Activated T-helper 17 cell treated with anti-CD3 and anti-CD28 coated beads, Interleukin-2, amount 50 U/mL, for 72 hours (primary cell): ENCODE results near the gene ZPBP. TPM values are rescaled to one million over a fixed set of nuclear protein-coding genes. Genes with fewer than 3 reads are reported as not detected.
"Not testable (repeated sequence)": the region's sequence is repeated elsewhere in the genome, so short reads cannot be mapped to it uniquely, and the experiment has no call there.

ENCODE experiments used
- ATAC-seq: fragments of 150-1000 bp; cut with Tn5 transposase; replicated peaks from 2 replicates; pipeline ENCODE4 v1.10.0; 2021; ENCODE audit warnings: mild to moderate bottlenecking, moderate library complexity
- H3K27ac Mint-ChIP-seq: one replicate; pipeline ENCODE4 v1.8.0; 2022; ENCODE audit warnings: mixed read lengths
- H3K27me3 Mint-ChIP-seq: one replicate; pipeline ENCODE4 v1.8.0; 2022; ENCODE audit warnings: mixed read lengths
- H3K36me3 Mint-ChIP-seq: one replicate; pipeline ENCODE4 v1.8.0; 2022; ENCODE audit warnings: low read depth, mild to moderate bottlenecking, mixed read lengths
- H3K4me1 Mint-ChIP-seq: one replicate; pipeline ENCODE4 v1.8.0; 2022; ENCODE audit warnings: mixed read lengths
- H3K4me3 Mint-ChIP-seq: one replicate; pipeline ENCODE4 v1.8.0; 2022; ENCODE audit warnings: mild to moderate bottlenecking, mixed read lengths
- H3K9me3 Mint-ChIP-seq: one replicate; pipeline ENCODE4 v1.8.0; 2022; ENCODE audit warnings: mixed read lengths
- total RNA-seq, 2 donors: library from RNA; stranded (reverse); gene quantifications; one replicate each; pipeline ENCODE4 v1.2.3, GENCODE V29; 2022

ZPBP gene
- total RNA-seq, 2 donors from 2014 or later: not detected

GRCh38 chr7:50073093-50073492, 20.0 kb downstream of the ZPBP start:
- peaks cover 28% of the 10 kb centered on the region for H3K27me3 Mint-ChIP-seq
- H3K9me3 Mint-ChIP-seq: peaks cover 8% of the 10 kb centered on the region
- H3K4me1 Mint-ChIP-seq: peaks cover 18% of the 10 kb centered on the region
- no peak overlapping the region for H3K4me3 Mint-ChIP-seq
- no peak overlapping the region for H3K27ac Mint-ChIP-seq
- ATAC-seq: no peak
- H3K36me3 Mint-ChIP-seq: no peaks in the 10 kb centered on the region

- peak overlapping the region; percentile 72 for H3K27ac Mint-ChIP-seq
- no peaks in the 10 kb centered on the region for H3K36me3 Mint-ChIP-seq
- peaks cover 18% of the 10 kb centered on the region for H3K4me1 Mint-ChIP-seq
- H3K27me3 Mint-ChIP-seq: peaks cover 10% of the 10 kb centered on the region
- peak; percentile 64 for ATAC-seq
- H3K9me3 Mint-ChIP-seq: peaks cover 8% of the 10 kb centered on the region
- H3K4me3 Mint-ChIP-seq: peak overlapping the region; percentile 78
Measured at GRCh38 chr7:50069613-50070012, 23.4 kb downstream of the ZPBP start.

- Mint-ChIP-seq H3K9me3 (peaks cover 9% of the 10 kb centered on the region), H3K36me3 (no peaks in the 10 kb centered on the region), H3K4me1 (peaks cover 18% of the 10 kb centered on the region), H3K27me3 (peaks cover 6% of the 10 kb centered on the region), H3K4me3 (peak overlapping the region; percentile 78), H3K27ac (peak overlapping the region; percentile 72)
- ATAC-seq: peak; percentile 68
Measured at GRCh38 chr7:50068850-50069551, 24.0 kb downstream of the ZPBP start.

GRCh38 chr7:50068026-50068425, 25.0 kb downstream of the ZPBP start:
- Mint-ChIP-seq H3K4me3 (peak overlapping the region; percentile 78), H3K27me3 (peaks cover 1% of the 10 kb centered on the region), H3K36me3 (no peaks in the 10 kb centered on the region), H3K9me3 (peaks cover 10% of the 10 kb centered on the region), H3K27ac (no peak overlapping the region), H3K4me1 (peaks cover 18% of the 10 kb centered on the region)
- ATAC-seq: no peak

GRCh38 chr7:50062951-50063350, 30.1 kb downstream of the ZPBP start:
- no peak overlapping the region for H3K27ac Mint-ChIP-seq
- H3K27me3 Mint-ChIP-seq: peaks cover 5% of the 10 kb centered on the region
- H3K4me1 Mint-ChIP-seq: no peaks in the 10 kb centered on the region
- H3K36me3 Mint-ChIP-seq: no peaks in the 10 kb centered on the region
- H3K4me3 Mint-ChIP-seq: no peak overlapping the region
- no peak for ATAC-seq
- H3K9me3 Mint-ChIP-seq: peaks cover 10% of the 10 kb centered on the region

GRCh38 chr7:50056131-50056530, 36.9 kb downstream of the ZPBP start:
- H3K27me3 Mint-ChIP-seq: peaks cover 9% of the 10 kb centered on the region
- no peaks in the 10 kb centered on the region for H3K36me3 Mint-ChIP-seq
- H3K9me3 Mint-ChIP-seq: no peaks in the 10 kb centered on the region
- H3K27ac Mint-ChIP-seq: no peak overlapping the region
- no peak for ATAC-seq
- no peaks in the 10 kb centered on the region for H3K4me1 Mint-ChIP-seq
- no peak overlapping the region for H3K4me3 Mint-ChIP-seq

GRCh38 chr7:50047716-50048115, 45.3 kb downstream of the ZPBP start:
- ATAC-seq: no peak
- Mint-ChIP-seq H3K4me1 (no peaks in the 10 kb centered on the region), H3K9me3 (peaks cover 3% of the 10 kb centered on the region), H3K36me3 (no peaks in the 10 kb centered on the region), H3K27ac (no peak overlapping the region), H3K4me3 (no peak overlapping the region), H3K27me3 (peaks cover 19% of the 10 kb centered on the region)

- ATAC-seq, H3K4me3 Mint-ChIP-seq, H3K36me3 Mint-ChIP-seq, H3K4me1 Mint-ChIP-seq, H3K27ac Mint-ChIP-seq, H3K9me3 Mint-ChIP-seq: not testable (repeated sequence)
- peaks cover 11% of the 10 kb centered on the region for H3K27me3 Mint-ChIP-seq
Measured at GRCh38 chr7:50041165-50041564, 51.9 kb downstream of the ZPBP start.

- Mint-ChIP-seq H3K27ac (no peak overlapping the region), H3K9me3 (no peaks in the 10 kb centered on the region), H3K27me3 (peaks cover 15% of the 10 kb centered on the region), H3K36me3 (no peaks in the 10 kb centered on the region), H3K4me3 (no peak overlapping the region), H3K4me1 (no peaks in the 10 kb centered on the region)
- no peak for ATAC-seq
Measured at GRCh38 chr7:50037086-50037485, 56.0 kb downstream of the ZPBP start.

- H3K4me3 Mint-ChIP-seq: no peak overlapping the region
- H3K27ac Mint-ChIP-seq: no peak overlapping the region
- no peaks in the 10 kb centered on the region for H3K36me3 Mint-ChIP-seq
- no peak for ATAC-seq
- peaks cover 27% of the 10 kb centered on the region for H3K27me3 Mint-ChIP-seq
- H3K9me3 Mint-ChIP-seq: peaks cover 7% of the 10 kb centered on the region
- H3K4me1 Mint-ChIP-seq: no peaks in the 10 kb centered on the region
Measured at GRCh38 chr7:50022991-50023390, 70.1 kb downstream of the ZPBP start.

GRCh38 chr7:50022451-50022850, 70.6 kb downstream of the ZPBP start:
- H3K36me3 Mint-ChIP-seq: no peaks in the 10 kb centered on the region
- H3K4me3 Mint-ChIP-seq: no peak overlapping the region
- no peaks in the 10 kb centered on the region for H3K4me1 Mint-ChIP-seq
- peaks cover 27% of the 10 kb centered on the region for H3K27me3 Mint-ChIP-seq
- no peak for ATAC-seq
- H3K27ac Mint-ChIP-seq: no peak overlapping the region
- H3K9me3 Mint-ChIP-seq: peaks cover 7% of the 10 kb centered on the region

GRCh38 chr7:49995681-49996080, 97.4 kb downstream of the ZPBP start:
- no peak for ATAC-seq
- Mint-ChIP-seq H3K27ac (no peak overlapping the region), H3K9me3 (no peaks in the 10 kb centered on the region), H3K36me3 (no peaks in the 10 kb centered on the region), H3K4me3 (no peak overlapping the region), H3K27me3 (peaks cover 5% of the 10 kb centered on the region), H3K4me1 (no peaks in the 10 kb centered on the region)

- H3K27ac Mint-ChIP-seq: no peak overlapping the region
- H3K36me3 Mint-ChIP-seq: no peaks in the 10 kb centered on the region
- H3K4me3 Mint-ChIP-seq: no peak overlapping the region
- ATAC-seq: no peak
- H3K4me1 Mint-ChIP-seq: no peaks in the 10 kb centered on the region
- peaks cover 4% of the 10 kb centered on the region for H3K9me3 Mint-ChIP-seq
- H3K27me3 Mint-ChIP-seq: peaks cover 14% of the 10 kb centered on the region
Measured at GRCh38 chr7:49986191-49986590, 106.9 kb downstream of the ZPBP start.

- H3K4me1 Mint-ChIP-seq: no peaks in the 10 kb centered on the region
- H3K27me3 Mint-ChIP-seq: no peaks in the 10 kb centered on the region
- no peak overlapping the region for H3K4me3 Mint-ChIP-seq
- H3K9me3 Mint-ChIP-seq: no peaks in the 10 kb centered on the region
- H3K36me3 Mint-ChIP-seq: no peaks in the 10 kb centered on the region
- ATAC-seq: peak; percentile 54
- no peak overlapping the region for H3K27ac Mint-ChIP-seq
Measured at GRCh38 chr7:49980465-49980864, 112.6 kb downstream of the ZPBP start.

GRCh38 chr7:49976238-49976637, 116.8 kb downstream of the ZPBP start:
- Mint-ChIP-seq H3K36me3 (no peaks in the 10 kb centered on the region), H3K27ac (no peak overlapping the region), H3K27me3 (no peaks in the 10 kb centered on the region), H3K4me3 (no peak overlapping the region), H3K9me3 (no peaks in the 10 kb centered on the region), H3K4me1 (no peaks in the 10 kb centered on the region)
- no peak for ATAC-seq

- Mint-ChIP-seq H3K9me3 (no peaks in the 10 kb centered on the region), H3K36me3 (no peaks in the 10 kb centered on the region), H3K27me3 (no peaks in the 10 kb centered on the region), H3K4me1 (no peaks in the 10 kb centered on the region), H3K27ac (no peak overlapping the region), H3K4me3 (no peak overlapping the region)
- no peak for ATAC-seq
Measured at GRCh38 chr7:49974035-49974434, 119.0 kb downstream of the ZPBP start.
